ENCODE results near the gene RPA3.
"Not testable (repeated sequence)": the region's sequence is repeated elsewhere in the genome, so short reads cannot be mapped to it uniquely, and the experiment has no call there.

RPA3 gene

DNA sequence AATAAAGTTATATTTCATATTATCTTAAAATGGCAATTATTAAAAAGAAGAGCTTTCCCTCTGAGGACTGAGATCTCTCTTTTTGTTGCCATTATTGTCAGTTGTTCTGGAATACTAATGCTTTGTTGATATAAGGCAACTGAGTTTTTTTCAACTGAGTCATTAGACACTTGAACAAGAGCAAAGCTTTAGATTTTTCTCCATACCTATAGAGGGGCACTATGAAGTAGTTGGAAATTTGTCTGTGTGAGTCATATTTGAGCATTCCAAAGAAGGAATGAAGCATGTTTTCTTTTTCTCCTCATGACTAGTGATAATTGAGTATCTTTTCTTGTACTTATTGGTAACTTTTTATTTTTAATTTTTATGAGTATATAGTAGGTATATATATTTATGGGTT, 24.5 kb downstream of the RPA3 start:
- Histone ChIP-seq H3K4me1 (peaks cover 0 to 11% (median 4%) of the 10 kb centered on the region in 10 experiments; a peak in 15 of 20 replicates), H3K9me3 (replicated peaks in 1 of 11) (peaks cover 0 to 10% (median 0%) of the 10 kb centered on the region in 11 experiments; a peak in 2 of 22 replicates), H3K27ac (no peak overlapping the region), H3K4me3 (no peak overlapping the region), H4K20me1 (no peaks in the 10 kb centered on the region), H3K4me2 (no peak overlapping the region), H3K9ac (no peak overlapping the region), H3K36me3 (0 out of 22 replicates have a peak, but pooled peaks cover 0 to 4% (median 0%) of the 10 kb centered on the region in 11 experiments), H3K27me3 (no peaks in the 10 kb centered on the region)
- TF ChIP-seq Cebpa-rat (IDR thresholded peaks at IDR 0.05) = no peak

DNA sequence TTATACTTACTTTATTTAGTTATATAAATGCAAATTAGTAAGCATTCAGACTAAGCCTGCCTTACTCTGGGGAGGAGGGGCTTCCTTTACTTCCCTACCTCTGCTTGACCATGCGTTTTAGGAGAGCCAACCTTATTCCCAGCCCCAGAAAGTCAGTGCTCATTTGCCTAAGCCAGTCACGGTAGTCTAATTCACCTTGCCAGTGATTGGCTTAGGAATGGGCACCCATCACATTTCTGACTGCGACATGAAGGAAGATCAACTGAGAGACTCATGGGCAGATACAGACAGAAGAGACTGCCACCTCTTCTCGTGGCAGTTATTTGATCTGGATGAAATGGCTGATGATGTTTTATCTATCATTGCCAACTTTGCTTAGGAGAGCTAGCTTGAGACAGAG, 29.5 kb downstream of the RPA3 start:
- no peak for TF ChIP-seq Cebpa-rat (IDR thresholded peaks at IDR 0.05)
- no peak overlapping the region for H3K4me3 ChIP-seq
- no peak overlapping the region for H3K9ac ChIP-seq
- H3K9me3 ChIP-seq (replicated peaks in 1 of 11) = peaks cover 0 to under 1% (median 0%) of the 10 kb centered on the region in 11 experiments; a peak in 1 of 22 replicates
- H3K36me3 ChIP-seq = no peaks in the 10 kb centered on the region
- no peaks in the 10 kb centered on the region for H3K27me3 ChIP-seq
- H3K4me2 ChIP-seq = no peak overlapping the region
- H3K27ac ChIP-seq = no peak overlapping the region
- peaks cover 0 to 11% (median 0%) of the 10 kb centered on the region in 10 experiments; a peak in 5 of 20 replicates for H3K4me1 ChIP-seq
- no peaks in the 10 kb centered on the region for H4K20me1 ChIP-seq

DNA sequence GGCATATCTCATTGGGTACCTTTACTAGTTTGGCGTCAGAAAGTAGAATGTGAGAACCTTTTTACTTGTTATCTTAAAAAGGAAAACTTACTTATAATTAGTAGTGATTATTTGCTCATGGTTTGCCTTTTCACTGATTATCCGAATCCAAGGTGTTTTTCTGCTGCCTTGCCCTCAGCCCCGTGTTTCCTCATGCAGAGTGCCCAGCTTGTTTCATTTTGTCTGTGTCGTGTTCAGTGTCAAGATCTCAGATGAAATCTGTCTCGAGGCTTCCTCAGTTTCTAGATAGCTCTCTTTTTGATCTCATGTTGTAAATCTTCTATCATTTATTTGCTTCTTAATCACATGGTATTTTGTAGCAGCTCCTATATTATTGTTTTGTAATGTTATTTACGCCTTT, 30.1 kb downstream of the RPA3 start:
- peaks cover 0 to 11% (median 0%) of the 10 kb centered on the region in 10 experiments; a peak in 5 of 20 replicates for H3K4me1 ChIP-seq
- no peaks in the 10 kb centered on the region for H3K27me3 ChIP-seq
- no peak overlapping the region for H3K9ac ChIP-seq
- peak overlapping the region in 4 of 11 experiments; percentile 18 to 36 (median 30); a peak in 3 of 22 replicates for H3K4me2 ChIP-seq
- TF ChIP-seq Cebpa-rat (IDR thresholded peaks at IDR 0.05) = no peak
- H3K36me3 ChIP-seq = no peaks in the 10 kb centered on the region
- no peaks in the 10 kb centered on the region; a peak in 1 of 22 replicates for H3K9me3 ChIP-seq (replicated peaks in 1 of 11)
- no peaks in the 10 kb centered on the region for H4K20me1 ChIP-seq
- no peak overlapping the region for H3K27ac ChIP-seq
- no peak overlapping the region for H3K4me3 ChIP-seq

DNA sequence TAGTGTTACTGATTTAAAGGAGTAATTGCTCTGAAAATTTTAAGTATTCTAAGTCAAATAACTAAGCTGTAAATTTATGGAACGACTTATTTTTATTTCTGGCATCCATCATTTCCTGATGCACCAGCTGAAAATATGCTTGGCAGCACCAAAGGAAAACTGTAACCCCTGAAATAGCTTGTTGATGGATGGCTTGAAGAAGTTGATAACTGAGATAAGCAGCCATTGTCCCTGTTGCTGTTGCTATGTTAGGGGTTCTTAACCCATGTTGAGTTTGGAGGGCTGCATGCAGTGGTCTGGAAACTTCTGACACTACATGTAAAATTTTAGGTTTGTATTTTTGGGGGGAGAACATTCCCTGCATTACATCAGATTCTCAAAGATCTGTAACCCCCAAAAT, 30.6 kb downstream of the RPA3 start:
- H3K27ac ChIP-seq = no peak overlapping the region
- no peak overlapping the region for H3K9ac ChIP-seq
- H4K20me1 ChIP-seq = no peaks in the 10 kb centered on the region
- peak overlapping the region in 4 of 11 experiments; percentile 18 to 36 (median 30); a peak in 4 of 22 replicates for H3K4me2 ChIP-seq
- H3K36me3 ChIP-seq = no peaks in the 10 kb centered on the region
- TF ChIP-seq Cebpa-rat (IDR thresholded peaks at IDR 0.05) = no peak
- H3K9me3 ChIP-seq (replicated peaks in 1 of 11) = no peaks in the 10 kb centered on the region; a peak in 1 of 22 replicates
- no peaks in the 10 kb centered on the region for H3K27me3 ChIP-seq
- peaks cover 0 to 11% (median 0%) of the 10 kb centered on the region in 10 experiments; a peak in 5 of 20 replicates for H3K4me1 ChIP-seq
- no peak overlapping the region for H3K4me3 ChIP-seq

DNA sequence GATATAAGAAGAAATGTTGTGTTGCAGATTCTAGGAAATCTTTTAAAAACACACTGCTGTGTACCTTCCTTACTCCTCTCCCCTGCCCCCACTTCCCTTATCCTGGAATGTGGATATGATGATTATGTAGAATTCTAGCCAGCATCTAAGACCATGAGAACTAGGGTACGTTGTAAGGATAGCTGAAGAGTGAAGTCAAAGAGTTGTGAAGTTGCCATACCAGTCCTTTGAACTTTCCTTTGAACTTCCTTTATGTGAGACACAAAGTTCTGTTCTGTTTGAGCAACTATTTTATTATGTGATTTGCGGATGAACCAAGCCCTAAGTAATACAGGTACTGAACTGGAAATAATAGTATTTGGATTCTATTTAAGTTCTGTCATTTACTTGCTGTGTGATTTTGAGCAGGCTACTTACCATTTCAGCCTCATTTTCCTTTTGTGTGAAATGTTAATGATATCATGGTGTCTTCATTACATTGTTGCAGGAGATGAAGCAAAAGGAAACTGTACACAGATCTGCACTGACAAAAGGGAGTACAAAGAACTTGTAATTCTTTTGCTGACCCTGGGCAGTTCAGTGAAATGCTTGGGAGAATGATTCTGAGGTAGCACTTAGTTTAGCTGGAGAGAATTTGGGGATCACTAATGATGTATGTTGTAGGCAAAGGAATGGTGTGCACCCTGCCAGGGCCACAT, 31.4 kb downstream of the RPA3 start:
- no peaks in the 10 kb centered on the region for H3K27me3 ChIP-seq
- H4K20me1 ChIP-seq = no peaks in the 10 kb centered on the region
- H3K36me3 ChIP-seq = no peaks in the 10 kb centered on the region
- H3K9ac ChIP-seq = no peak overlapping the region
- H3K4me2 ChIP-seq = no peak overlapping the region
- H3K9me3 ChIP-seq (replicated peaks in 1 of 11) = no peaks in the 10 kb centered on the region; a peak in 1 of 22 replicates
- peaks cover 0 to 14% (median 2%) of the 10 kb centered on the region in 10 experiments; a peak in 7 of 20 replicates for H3K4me1 ChIP-seq
- no peak overlapping the region for H3K27ac ChIP-seq
- H3K4me3 ChIP-seq = no peak overlapping the region
- no peak for TF ChIP-seq Cebpa-rat (IDR thresholded peaks at IDR 0.05)

DNA sequence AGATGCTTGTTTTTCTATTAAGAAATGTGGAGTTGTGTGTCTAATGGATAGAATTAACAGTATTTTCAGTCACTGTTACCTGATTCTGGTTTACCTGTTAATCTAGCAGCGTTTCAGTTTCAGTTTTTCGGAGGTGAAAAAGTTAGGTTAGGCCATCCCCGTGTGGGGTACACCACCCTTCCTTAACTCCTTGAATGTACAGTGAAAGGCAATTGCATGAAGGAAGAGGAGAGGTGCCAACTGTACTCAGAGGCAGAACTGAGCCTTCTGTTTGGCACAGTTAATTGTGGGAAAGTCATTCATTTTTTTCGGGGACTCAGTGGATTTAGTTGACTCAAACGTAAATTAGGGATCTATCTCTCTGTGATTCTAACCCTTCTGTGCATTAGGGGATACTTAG, 35.5 kb downstream of the RPA3 start:
- Histone ChIP-seq H3K4me3 (no peak overlapping the region), H3K9ac (no peak overlapping the region), H3K27ac (no peak overlapping the region)

DNA sequence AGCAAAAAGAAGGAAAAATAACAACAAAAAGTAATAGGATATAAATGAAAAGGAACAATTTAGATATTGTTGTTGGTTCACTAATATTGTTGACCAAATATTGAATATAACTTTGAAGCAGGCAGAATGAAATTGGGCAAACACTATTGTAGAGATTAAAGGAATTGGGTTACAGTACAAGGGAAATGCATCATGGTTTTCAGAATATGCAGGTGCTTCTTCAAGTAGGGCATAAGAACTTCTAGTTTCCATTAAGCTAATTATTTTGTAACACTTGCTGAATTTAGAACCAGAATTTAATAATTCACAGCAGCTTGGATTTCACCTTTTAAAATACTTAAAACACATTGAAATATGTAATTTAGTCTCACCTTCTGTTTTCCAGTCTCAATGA, 36.5 kb downstream of the RPA3 start:
- Histone ChIP-seq H3K4me1 (peaks cover 0 to 13% (median 3%) of the 10 kb centered on the region in 10 experiments; a peak in 6 of 20 replicates), H4K20me1 (no peaks in the 10 kb centered on the region; a peak in 1 of 22 replicates), H3K9me3 (replicated peaks in 1 of 11) (peaks cover 0 to 9% (median 8%) of the 10 kb centered on the region in 11 experiments; a peak in 16 of 22 replicates), H3K9ac (no peak overlapping the region), H3K36me3 (peaks cover 0 to 5% (median 0%) of the 10 kb centered on the region in 11 experiments; a peak in 3 of 22 replicates), H3K27me3 (no peaks in the 10 kb centered on the region), H3K27ac (no peak overlapping the region), H3K4me2 (0 out of 22 replicates have a peak overlapping the region, but pooled peaks of 1 of the 11 experiments have one; percentile 10), H3K4me3 (no peak overlapping the region)
- TF ChIP-seq Cebpa-rat (IDR thresholded peaks at IDR 0.05) = no peak

More for the DNA sequence above, 35.5 kb downstream of the RPA3 start:
- TF ChIP-seq Cebpa-rat (IDR thresholded peaks at IDR 0.05) = no peak
- Histone ChIP-seq H3K27me3 (no peaks in the 10 kb centered on the region), H3K4me2 (no peak overlapping the region), H4K20me1 (no peaks in the 10 kb centered on the region; a peak in 1 of 22 replicates), H3K36me3 (peaks cover 0 to 3% (median 0%) of the 10 kb centered on the region in 11 experiments; a peak in 1 of 22 replicates), H3K9me3 (replicated peaks in 1 of 11) (peaks cover 0 to 3% (median 2%) of the 10 kb centered on the region in 11 experiments; a peak in 13 of 22 replicates), H3K4me1 (peaks cover 0 to 19% (median 4%) of the 10 kb centered on the region in 10 experiments; a peak in 7 of 20 replicates)

DNA sequence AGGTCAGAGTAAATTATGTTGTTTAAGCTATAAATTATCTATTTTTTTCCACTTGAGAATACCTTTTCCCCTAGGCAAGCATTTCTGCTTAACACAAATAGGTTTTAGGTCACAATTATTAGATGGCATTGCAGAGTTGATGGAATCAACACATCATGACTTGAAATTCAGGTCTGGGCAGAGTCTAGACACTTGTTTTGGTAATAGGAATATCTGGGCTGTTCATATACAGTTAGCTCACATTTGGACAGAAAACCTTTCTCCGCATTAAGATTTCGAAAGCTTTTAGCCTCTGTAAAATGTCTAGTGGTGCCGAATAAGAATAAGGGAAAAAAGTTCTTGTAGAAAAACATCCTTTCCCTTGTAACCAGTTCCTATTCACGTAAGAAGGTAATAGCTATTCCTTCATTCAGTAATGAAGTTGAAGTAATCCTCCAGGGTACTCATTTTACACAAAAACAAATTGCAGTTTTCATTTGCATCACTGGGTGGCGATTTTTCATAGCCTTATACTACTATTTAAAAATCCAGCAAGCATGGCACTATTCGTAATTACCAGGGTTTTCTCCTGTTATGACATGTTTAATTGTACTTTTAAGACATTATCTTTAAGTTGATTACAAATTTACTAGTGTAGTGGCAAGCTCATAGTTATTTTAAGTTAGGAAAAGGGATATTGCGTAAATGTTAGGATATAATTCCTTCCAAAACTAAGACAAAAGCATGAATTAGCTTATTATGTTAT, 37.0 kb downstream of the RPA3 start:
- Histone ChIP-seq H3K4me3 (no peak overlapping the region), H4K20me1 (no peaks in the 10 kb centered on the region; a peak in 1 of 22 replicates), H3K4me1 (peaks cover 0 to 13% (median 3%) of the 10 kb centered on the region in 10 experiments; a peak in 6 of 20 replicates), H3K27me3 (no peaks in the 10 kb centered on the region), H3K4me2 (no peak overlapping the region), H3K9ac (no peak overlapping the region; a peak in 1 of 22 replicates), H3K9me3 (replicated peaks in 1 of 11) (peaks cover 0 to 9% (median 8%) of the 10 kb centered on the region in 11 experiments; a peak in 16 of 22 replicates), H3K36me3 (peaks cover 0 to 5% (median 0%) of the 10 kb centered on the region in 11 experiments; a peak in 3 of 22 replicates), H3K27ac (0 out of 22 replicates have a peak overlapping the region, but pooled peaks of 3 of the 11 experiments have one; percentile 0 to 37 (median 35))
- TF ChIP-seq Cebpa-rat (IDR thresholded peaks at IDR 0.05) = no peak

DNA sequence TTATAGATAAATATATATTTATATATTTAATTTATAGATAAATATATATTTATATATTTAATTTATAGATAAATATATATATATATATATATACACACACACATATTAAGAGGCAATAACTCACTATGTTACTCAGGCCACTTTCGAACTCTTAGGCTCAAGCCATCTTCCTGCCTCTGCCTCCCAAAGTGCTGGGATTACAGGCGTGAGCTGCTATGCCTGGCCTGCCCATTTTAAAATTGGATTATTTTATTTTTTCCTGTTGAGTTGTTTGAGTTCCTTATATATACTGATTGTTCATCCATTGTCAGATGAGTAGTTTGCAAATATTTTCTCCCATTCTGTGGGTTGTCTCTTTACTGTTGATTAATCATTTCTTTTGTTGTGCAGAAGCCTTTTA, 38.8 kb downstream of the RPA3 start:
- peaks cover 0 to 21% (median 4%) of the 10 kb centered on the region in 11 experiments; a peak in 5 of 22 replicates for H3K36me3 ChIP-seq
- H3K27ac ChIP-seq; H3K27me3 ChIP-seq; H3K9ac ChIP-seq; H3K9me3 ChIP-seq (replicated peaks in 1 of 11); H3K4me2 ChIP-seq; H3K4me3 ChIP-seq; H4K20me1 ChIP-seq: not testable (repeated sequence)
- H3K4me1 ChIP-seq = peaks cover 0 to 13% (median 3%) of the 10 kb centered on the region in 10 experiments; a peak in 6 of 20 replicates
